Endometrial microvascular endothelial cells (primary cell): ENCODE data around the gene ZNF735. TPM values are rescaled to one million over a fixed set of nuclear protein-coding genes. Genes with fewer than 3 reads are reported as not detected.

Experiments
- total RNA-seq: library from RNA; depleted of rRNA; stranded (reverse); fragments of >200 nt; gene quantifications from one replicate; pipeline ENCODE4 v1.2.3, GENCODE V29; 2015; ENCODE audit errors: inconsistent ontology term

The ZNF735 gene
- total RNA-seq, 1 donor from 2014 or later: not detected

Other genes with a start within 250 kb of the ZNF735 start
- not detected for gene ZNF722, start 208.4 kb upstream of the ZNF735 start, total RNA-seq
- not detected for gene ZNF727, start 161.8 kb upstream of the ZNF735 start, total RNA-seq
- gene ZNF679, start 21.3 kb downstream of the ZNF735 start, total RNA-seq: not detected
- gene ZNF736, start 106.8 kb downstream of the ZNF735 start, total RNA-seq: 4.6 TPM